Vagina (tissue), 2 donors: ENCODE measurements around the gene DTX1.

Experiments
- CTCF ChIP-seq, 3 experiments: fragments of 450-650 bp in 2 of 3; fragments of 200-600 bp in 1 of 3; sonication (generic) in 1 of 3; IDR thresholded peaks; one replicate each; pipeline ENCODE4 v1.5.1; 2017 to 2019; ENCODE audit warnings: antibody characterized with exemption in 3 of 3, mild to moderate bottlenecking in 2 of 3, moderate library complexity in 2 of 3
- POLR2A ChIP-seq, 2 donors: fragments of 450-650 bp; IDR thresholded peaks; one replicate each; pipeline ENCODE4 v1.6.1; 2017; ENCODE audit warnings: antibody characterized with exemption in 2 of 2, mild to moderate bottlenecking in 2 of 2, moderate library complexity in 2 of 2

GRCh38 chr12:113091506-113091905 is 35.0 kb downstream of the DTX1 start:
- TF ChIP-seq CTCF (IDR thresholded peaks at IDR 0.05): no peak
- no peak for TF ChIP-seq POLR2A (IDR thresholded peaks at IDR 0.05)
